Measurements from ENCODE around the gene C11orf98. TPM values are rescaled to one million over a fixed set of nuclear protein-coding genes. Genes with fewer than 3 reads are reported as not detected.
"Not testable (repeated sequence)": the region's sequence is repeated elsewhere in the genome, so short reads cannot be mapped to it uniquely, and the experiment has no call there.

The C11orf98 gene
- total RNA-seq: 100 to 1,000 TPM; 174 to 212 (median 206) TPM

GRCh38 chr11:62665075-62665598 is at the start of gene C11orf98, which contains the start of gene CSKMT:
TSS of gene C11orf98 (minus strand) at chr11:62665210. CDS start at chr11:62665169, 41 bp downstream.
TSS of gene CSKMT (plus strand) at chr11:62665312. CDS start at chr11:62665880, 568 bp downstream.
- H3K36me3 Mint-ChIP-seq (ENCODE audit: insufficient read depth): peaks cover 26% of the 10 kb centered on the region
- no peaks in the 10 kb centered on the region for H3K27me3 Mint-ChIP-seq (ENCODE audit: low read depth)
- H3K4me1 Mint-ChIP-seq (ENCODE audit: low read depth): peaks cover 26% of the 10 kb centered on the region
- ATAC-seq: peak; percentile 89 to 91
- no peaks in the 10 kb centered on the region for H3K9me3 Mint-ChIP-seq
- H3K4me3 Mint-ChIP-seq: peak within 1 kb of the TSS; percentile 98
- peak; percentile 96 for DNase-seq

- Mint-ChIP-seq H3K4me3 (no peak overlapping the region), H3K9me3 (no peaks in the 10 kb centered on the region), H3K36me3 (ENCODE audit: insufficient read depth) (peaks cover 55% of the 10 kb centered on the region), H3K4me1 (ENCODE audit: low read depth) (peaks cover 52% of the 10 kb centered on the region), H3K27me3 (ENCODE audit: low read depth) (no peaks in the 10 kb centered on the region)
- DNase-seq (no peak), ATAC-seq (no peak)
Measured at GRCh38 chr11:62713343-62713742, 48.3 kb upstream of the C11orf98 start.

- H3K9me3 Mint-ChIP-seq: no peaks in the 10 kb centered on the region
- no peak overlapping the region for H3K4me3 Mint-ChIP-seq
- DNase-seq (no peak), ATAC-seq (no peak)
- peaks cover 52% of the 10 kb centered on the region for H3K4me1 Mint-ChIP-seq (ENCODE audit: low read depth)
- peaks cover 51% of the 10 kb centered on the region for H3K36me3 Mint-ChIP-seq (ENCODE audit: insufficient read depth)
- no peaks in the 10 kb centered on the region for H3K27me3 Mint-ChIP-seq (ENCODE audit: low read depth)
Measured at GRCh38 chr11:62712861-62713260, 47.9 kb upstream of the C11orf98 start.

GRCh38 chr11:62712276-62712812 is 47.3 kb upstream of the C11orf98 start:
- ATAC-seq: no peak
- no peak for DNase-seq
- Mint-ChIP-seq H3K27me3 (ENCODE audit: low read depth) (no peaks in the 10 kb centered on the region), H3K4me3 (no peak overlapping the region), H3K36me3 (ENCODE audit: insufficient read depth) (peaks cover 47% of the 10 kb centered on the region), H3K9me3 (no peaks in the 10 kb centered on the region), H3K4me1 (ENCODE audit: low read depth) (peaks cover 53% of the 10 kb centered on the region)

GRCh38 chr11:62710001-62710345 is 45.0 kb upstream of the C11orf98 start:
- H3K4me1 Mint-ChIP-seq (ENCODE audit: low read depth): peaks cover 71% of the 10 kb centered on the region
- no peak for ATAC-seq

GRCh38 chr11:62709247-62710000 is 44.4 kb upstream of the C11orf98 start:
- peak; percentile 83 to 84 for ATAC-seq
- Mint-ChIP-seq H3K36me3 (ENCODE audit: insufficient read depth) (peaks cover 28% of the 10 kb centered on the region), H3K4me1 (ENCODE audit: low read depth) (peaks cover 70% of the 10 kb centered on the region), H3K4me3 (peak overlapping the region; percentile 94), H3K9me3 (no peaks in the 10 kb centered on the region), H3K27me3 (ENCODE audit: low read depth) (no peaks in the 10 kb centered on the region)
- DNase-seq: peak; percentile 95

More at GRCh38 chr11:62710001-62710345, 45.0 kb upstream of the C11orf98 start:
- DNase-seq: peak; percentile 14
- Mint-ChIP-seq H3K4me3 (peak overlapping the region; percentile 94), H3K27me3 (ENCODE audit: low read depth) (no peaks in the 10 kb centered on the region), H3K36me3 (ENCODE audit: insufficient read depth) (peaks cover 28% of the 10 kb centered on the region), H3K9me3 (no peaks in the 10 kb centered on the region)

GRCh38 chr11:62708793-62709192 is 43.8 kb upstream of the C11orf98 start:
- DNase-seq (peak; percentile 35), ATAC-seq (peak; percentile 24 to 27)
- peaks cover 67% of the 10 kb centered on the region for H3K4me1 Mint-ChIP-seq (ENCODE audit: low read depth)
- H3K9me3 Mint-ChIP-seq: no peaks in the 10 kb centered on the region
- H3K4me3 Mint-ChIP-seq: peak overlapping the region; percentile 94
- H3K27me3 Mint-ChIP-seq (ENCODE audit: low read depth): no peaks in the 10 kb centered on the region
- H3K36me3 Mint-ChIP-seq (ENCODE audit: insufficient read depth): peaks cover 23% of the 10 kb centered on the region

GRCh38 chr11:62708392-62708791 is 43.4 kb upstream of the C11orf98 start:
- Mint-ChIP-seq H3K9me3 (no peaks in the 10 kb centered on the region), H3K4me1 (ENCODE audit: low read depth) (peaks cover 63% of the 10 kb centered on the region), H3K36me3 (ENCODE audit: insufficient read depth) (peaks cover 19% of the 10 kb centered on the region), H3K27me3 (ENCODE audit: low read depth) (no peaks in the 10 kb centered on the region), H3K4me3 (peak overlapping the region; percentile 94)
- DNase-seq (no peak), ATAC-seq (no peak)

- no peaks in the 10 kb centered on the region for H3K9me3 Mint-ChIP-seq
- no peak for DNase-seq
- H3K4me1 Mint-ChIP-seq (ENCODE audit: low read depth): peaks cover 53% of the 10 kb centered on the region
- peaks cover 18% of the 10 kb centered on the region for H3K36me3 Mint-ChIP-seq (ENCODE audit: insufficient read depth)
- no peak for ATAC-seq
- no peaks in the 10 kb centered on the region for H3K27me3 Mint-ChIP-seq (ENCODE audit: low read depth)
- peak within 1 kb of the TSS; percentile 94 for H3K4me3 Mint-ChIP-seq
Measured at GRCh38 chr11:62707277-62707861, 42.4 kb upstream of the C11orf98 start, which contains the start of the genes BSCL2 and GNG3. TSS of gene BSCL2 (minus strand) at chr11:62707424. CDS start at chr11:62707195, 229 bp downstream. TSS of gene GNG3 (plus strand) at chr11:62707676. CDS start at chr11:62708296, 620 bp downstream.

- ATAC-seq (no peak), DNase-seq (no peak)
- H3K9me3 Mint-ChIP-seq: no peaks in the 10 kb centered on the region
- peak overlapping the region; percentile 90 for H3K4me3 Mint-ChIP-seq
- H3K27me3 Mint-ChIP-seq (ENCODE audit: low read depth): no peaks in the 10 kb centered on the region
- H3K36me3 Mint-ChIP-seq (ENCODE audit: insufficient read depth): peaks cover 16% of the 10 kb centered on the region
- H3K4me1 Mint-ChIP-seq (ENCODE audit: low read depth): peaks cover 49% of the 10 kb centered on the region
Measured at GRCh38 chr11:62706850-62707247, 41.8 kb upstream of the C11orf98 start.

- peak; percentile 95 for DNase-seq
- peaks cover 16% of the 10 kb centered on the region for H3K36me3 Mint-ChIP-seq (ENCODE audit: insufficient read depth)
- H3K4me1 Mint-ChIP-seq (ENCODE audit: low read depth): peaks cover 49% of the 10 kb centered on the region
- H3K27me3 Mint-ChIP-seq (ENCODE audit: low read depth): no peaks in the 10 kb centered on the region
- peak overlapping the region; percentile 90 for H3K4me3 Mint-ChIP-seq
- no peaks in the 10 kb centered on the region for H3K9me3 Mint-ChIP-seq
- peak; percentile 77 to 78 for ATAC-seq
Measured at GRCh38 chr11:62705880-62706849, 41.2 kb upstream of the C11orf98 start.

GRCh38 chr11:62705413-62705812 is 40.4 kb upstream of the C11orf98 start:
- ATAC-seq (no peak), DNase-seq (no peak)
- Mint-ChIP-seq H3K4me1 (ENCODE audit: low read depth) (peaks cover 45% of the 10 kb centered on the region), H3K9me3 (no peaks in the 10 kb centered on the region), H3K4me3 (peak overlapping the region; percentile 90), H3K27me3 (ENCODE audit: low read depth) (no peaks in the 10 kb centered on the region), H3K36me3 (ENCODE audit: insufficient read depth) (peaks cover 11% of the 10 kb centered on the region)

- H3K36me3 Mint-ChIP-seq (ENCODE audit: insufficient read depth); H3K9me3 Mint-ChIP-seq; ATAC-seq; H3K27me3 Mint-ChIP-seq (ENCODE audit: low read depth); DNase-seq; H3K4me3 Mint-ChIP-seq: not testable (repeated sequence)
- peaks cover 32% of the 10 kb centered on the region for H3K4me1 Mint-ChIP-seq (ENCODE audit: low read depth)
Measured at GRCh38 chr11:62703921-62704320, 38.9 kb upstream of the C11orf98 start.

Measured in activated T-cell treated with anti-CD3 and anti-CD28 coated beads, Interleukin-2, amount 50 U/mL, for 4 hours (primary cell).